ENCODE data around the gene TLK1.

TLK1 gene

DNA sequence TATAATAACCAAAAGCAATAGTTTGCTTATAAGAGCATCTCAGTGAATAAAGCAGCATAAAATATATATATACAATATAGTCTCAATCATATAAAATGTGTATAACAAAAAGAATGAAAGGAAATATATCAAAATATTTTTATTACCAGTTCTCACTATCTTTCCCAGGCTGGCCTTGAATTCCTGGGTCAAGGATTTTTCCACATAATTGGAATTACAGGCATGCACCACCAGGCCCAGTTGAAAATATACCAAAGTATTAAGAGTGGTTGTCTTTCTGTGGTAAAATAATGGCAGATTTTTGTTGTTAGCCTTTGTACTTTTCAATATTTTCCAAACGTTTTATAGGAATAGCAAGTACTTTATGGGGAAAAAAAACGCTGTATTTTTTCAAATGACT, 8.6 kb upstream of the TLK1 start:
- DNase-seq: no peak

DNA sequence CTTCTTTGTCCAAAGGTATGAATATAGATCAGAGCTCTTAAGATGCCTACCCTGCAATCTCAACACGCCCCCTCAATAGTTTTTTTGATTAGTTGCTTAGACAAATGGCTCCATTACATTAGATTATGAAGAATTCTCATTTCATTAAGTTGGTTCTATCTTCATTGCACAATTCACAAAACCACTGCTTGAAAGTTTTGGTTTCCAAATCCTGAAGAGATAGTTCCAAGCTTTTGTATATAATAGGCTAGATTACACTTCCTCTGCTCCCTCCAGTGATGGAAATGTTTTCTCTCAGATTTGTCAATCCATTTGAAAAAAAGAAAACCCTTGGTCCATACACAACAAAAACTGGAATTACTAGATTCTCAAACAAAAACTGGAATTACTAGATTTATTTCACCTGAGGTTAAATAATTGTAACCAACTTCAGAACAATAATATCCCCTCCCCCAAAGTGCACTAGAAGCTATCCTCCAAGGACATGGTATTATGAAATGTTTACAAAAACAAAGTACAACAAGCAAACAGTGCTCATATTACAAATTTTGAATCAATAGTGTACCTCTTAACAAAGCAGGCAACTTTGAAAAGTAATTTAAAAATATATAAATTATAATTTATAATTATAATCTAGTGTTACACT, 6.8 kb upstream of the TLK1 start:
- no peak for DNase-seq

DNA sequence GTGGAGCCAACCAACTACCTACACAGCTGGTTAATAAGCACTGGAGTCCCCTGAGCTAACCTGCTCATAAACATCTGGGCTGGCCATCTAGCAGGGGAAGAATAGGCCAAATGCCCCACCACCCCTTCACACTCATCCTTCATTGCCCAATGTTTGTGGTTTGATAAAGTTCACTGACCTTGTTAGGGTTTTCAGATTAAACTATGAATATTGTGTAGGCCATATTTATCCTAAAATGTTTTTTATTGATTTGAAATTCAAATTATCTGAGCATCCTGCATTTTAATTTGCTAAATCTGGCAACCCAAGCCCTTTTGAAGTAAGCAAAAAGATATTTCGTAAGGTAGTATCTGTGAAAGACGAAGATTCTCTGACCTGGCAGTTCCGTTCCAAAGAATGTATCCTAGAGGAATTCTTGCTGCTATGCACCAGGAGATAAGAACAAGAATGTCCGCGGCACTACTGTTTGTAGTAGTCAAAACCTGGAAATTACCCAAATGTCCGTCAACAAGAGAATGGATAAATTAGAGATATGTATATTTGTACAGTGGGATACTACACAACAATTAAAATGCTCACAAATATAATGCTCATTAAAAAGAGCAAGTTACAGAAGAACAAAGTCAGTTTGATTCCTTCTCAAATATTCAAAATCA, 5.8 kb upstream of the TLK1 start:
- no peak for DNase-seq

DNA sequence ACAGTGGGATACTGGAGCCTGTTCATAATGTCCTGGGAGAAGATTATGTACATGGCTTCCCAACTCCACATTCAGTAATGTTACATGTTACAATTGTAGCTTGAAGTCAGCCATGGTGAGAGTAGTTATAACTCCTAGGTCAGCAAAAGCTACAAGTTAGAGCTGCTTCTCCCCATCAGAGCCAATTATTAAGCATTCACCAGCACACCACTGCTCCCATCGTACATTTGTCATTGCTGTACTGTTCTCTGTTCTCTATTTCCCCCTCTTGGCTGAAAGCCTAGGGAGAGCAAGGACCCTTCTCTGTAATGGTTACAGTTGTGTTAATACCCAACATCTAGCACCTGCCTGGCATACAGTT, 5.3 kb upstream of the TLK1 start:
- DNase-seq: no peak

DNA sequence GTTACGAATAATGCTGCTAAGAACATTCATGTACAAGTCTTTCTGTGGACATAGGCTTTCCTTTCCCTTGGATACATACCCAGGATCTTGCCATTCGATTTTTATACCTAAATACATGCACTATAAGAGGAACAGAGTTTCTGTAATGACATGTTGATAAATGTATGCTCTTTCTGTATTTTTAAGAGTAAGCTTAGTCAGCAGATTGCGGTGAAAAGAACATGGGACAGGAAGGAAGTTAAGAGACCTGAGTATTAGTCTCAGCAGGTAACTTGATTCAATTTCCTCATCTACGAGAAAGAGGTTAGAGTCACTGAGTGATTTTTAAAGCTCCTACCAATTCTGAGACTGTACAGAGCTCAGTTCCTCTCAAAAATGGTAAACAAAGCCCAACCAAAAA, 2.6 kb upstream of the TLK1 start:
- peak; percentile 57 for DNase-seq

DNA sequence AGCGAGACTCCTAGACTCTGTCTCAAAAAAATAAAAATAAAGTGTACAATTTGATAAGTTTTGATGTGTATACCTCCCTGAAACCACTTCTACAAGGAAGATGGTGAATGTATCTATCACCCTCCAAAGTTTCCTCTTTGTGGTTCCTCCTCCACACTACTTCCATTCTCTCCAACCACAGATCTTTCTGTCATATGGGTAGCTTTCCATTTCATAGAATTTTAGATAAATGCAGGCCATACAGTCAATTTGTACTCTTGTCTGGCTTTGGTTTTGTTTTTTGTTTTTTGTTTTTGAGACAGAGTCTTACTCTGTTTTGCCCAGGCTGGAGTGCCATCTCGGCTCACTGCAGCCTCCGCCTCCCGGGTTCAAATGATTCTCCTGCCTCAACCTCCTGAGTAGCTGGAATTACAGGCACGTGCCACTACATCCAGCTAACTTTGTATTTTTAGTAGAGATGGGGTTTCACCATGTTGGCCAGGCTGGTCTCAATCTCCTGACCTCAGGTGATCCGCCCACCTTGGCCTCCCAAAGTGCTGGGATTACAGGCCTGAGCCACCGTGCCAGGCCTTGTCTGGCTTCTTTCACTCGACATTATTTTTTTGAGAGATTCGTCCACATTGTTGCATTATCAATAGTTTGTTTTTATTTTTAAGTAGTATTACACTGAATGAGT, 2.0 kb upstream of the TLK1 start:
- peak; percentile 41 for DNase-seq

DNA sequence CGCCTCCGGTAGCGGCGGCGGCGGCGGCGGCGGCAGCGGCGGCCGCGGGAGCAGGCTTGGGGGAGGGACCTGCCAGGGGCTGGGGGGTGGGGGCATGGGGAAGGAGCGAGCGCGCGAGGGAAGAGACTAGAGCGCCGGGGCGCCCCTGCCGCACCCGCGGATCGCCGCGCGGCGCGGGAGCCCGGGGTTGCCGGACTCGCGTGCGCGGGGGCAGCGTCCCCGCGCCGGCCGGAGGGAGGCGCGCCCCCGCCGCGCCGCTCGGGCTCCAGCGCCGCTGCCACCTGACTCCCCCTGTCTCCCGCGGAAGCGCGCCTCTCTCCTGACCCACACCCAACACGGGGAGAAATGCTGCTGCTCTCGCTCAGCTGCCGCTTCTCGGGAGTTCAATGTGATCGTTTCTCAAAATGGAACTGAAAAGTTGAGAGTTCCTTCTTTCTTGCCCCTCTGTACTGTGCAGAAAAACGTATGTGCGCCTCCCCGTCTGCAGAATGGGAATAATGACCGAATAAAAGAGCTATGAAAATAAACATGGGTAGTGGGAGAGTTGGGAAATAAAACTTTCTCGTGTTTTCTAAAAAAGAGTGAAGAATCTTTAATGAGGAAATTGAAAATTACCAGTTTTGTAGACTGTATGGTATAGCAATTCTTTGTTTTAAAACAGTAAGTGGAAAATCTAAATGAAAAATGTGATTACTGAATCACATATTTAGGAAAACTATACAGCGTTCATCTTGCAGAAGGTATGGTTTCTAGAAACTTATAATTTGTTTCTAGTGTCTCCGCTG, 455 bp upstream of the TLK1 start:
- peak; percentile 81 for DNase-seq

DNA sequence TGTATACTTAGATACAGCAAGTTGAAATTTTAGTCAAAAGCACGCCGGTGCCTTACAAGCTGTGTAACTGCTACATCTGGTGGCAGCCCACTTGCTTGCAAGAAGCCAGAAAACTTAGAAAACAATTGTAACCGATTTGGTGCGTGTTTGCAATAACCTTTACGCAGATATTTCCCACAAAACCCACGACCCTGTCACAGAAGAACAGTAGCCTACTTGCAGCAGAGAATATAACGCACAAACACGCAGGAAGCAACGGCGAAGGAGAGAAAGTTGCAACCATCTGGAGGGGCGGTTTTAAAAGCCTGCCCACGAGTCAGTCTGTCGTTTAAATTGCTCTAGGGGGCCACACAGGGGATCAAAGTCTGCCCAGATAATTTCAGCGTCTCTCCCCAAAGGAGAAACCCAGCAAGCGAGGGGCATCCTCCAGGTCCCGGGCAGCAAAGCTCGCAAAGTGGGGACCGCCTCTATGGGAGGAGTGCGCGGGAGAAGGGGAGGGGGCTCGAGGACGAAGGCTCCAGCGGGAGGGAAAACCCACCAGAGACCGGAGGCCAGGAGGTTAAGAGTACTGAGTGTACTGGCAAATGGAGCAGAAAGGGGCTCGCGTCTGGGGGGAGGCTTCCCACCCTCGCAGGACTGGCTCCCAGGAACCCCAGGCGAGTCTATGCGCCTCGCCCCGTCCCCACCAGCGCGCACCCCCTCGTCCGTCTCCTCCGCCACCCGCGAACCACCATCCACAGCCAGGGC, 1.1 kb downstream of the TLK1 start:
- DNase-seq: peak; percentile 65

DNA sequence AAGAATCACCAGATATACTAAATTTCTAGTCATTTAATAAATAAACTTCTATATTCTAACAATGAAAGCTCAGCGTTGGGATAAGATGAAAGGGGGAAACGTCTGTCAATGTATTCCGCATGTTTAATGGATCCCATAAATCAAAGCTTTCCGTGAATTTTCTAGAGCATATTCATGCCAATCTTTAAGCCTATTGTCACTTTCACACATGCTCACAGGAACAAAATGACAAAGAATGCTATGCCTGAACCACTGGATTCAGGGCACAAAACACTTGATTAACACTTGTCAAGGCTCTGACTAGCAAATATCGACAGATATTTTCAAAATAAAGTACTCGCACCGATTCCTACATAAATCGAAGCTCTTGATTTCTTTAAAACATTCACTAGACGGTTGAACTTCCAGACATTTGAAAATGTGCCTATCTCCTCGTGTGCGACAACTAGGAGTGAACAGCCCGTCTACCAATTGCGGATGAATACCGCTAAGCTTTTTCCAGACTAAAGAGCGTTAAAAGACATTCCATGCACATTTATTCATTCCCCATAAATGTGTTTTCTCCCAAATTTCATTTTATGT, 1.8 kb downstream of the TLK1 start:
- DNase-seq: no peak

DNA sequence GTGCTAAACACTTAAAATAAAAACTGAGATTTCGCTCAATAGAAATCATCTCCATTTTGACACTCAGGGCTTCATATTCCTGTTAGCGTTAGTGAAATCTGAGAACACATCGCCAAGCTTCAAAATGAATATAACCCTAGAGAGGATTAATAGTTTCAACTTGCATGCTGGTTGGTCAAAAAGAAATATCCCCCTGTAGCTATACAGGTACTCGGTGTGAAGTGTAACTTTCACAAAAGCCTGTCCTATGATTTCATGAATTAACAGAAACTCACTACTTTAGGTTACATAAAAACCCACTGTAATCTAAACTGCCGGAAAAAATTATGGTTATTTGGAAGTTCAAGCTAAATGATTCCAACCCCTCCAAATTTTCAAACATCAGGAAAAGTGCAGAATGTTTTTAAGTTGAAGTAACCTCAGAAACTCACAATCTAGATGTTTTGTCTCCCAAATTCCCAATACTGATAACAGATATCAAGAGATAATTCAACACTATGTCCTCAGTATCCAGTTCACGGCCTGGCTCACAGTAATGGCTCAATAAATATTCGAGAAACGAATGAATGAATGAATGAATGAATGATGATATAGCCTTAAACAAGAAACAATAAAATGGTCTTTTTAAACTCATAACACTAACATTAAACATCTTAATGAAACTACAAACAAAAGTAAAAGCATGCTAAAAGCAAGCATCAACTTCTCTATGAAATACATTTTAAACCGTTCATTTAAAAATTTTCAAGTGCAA, 2.5 kb downstream of the TLK1 start:
- DNase-seq: no peak

DNA sequence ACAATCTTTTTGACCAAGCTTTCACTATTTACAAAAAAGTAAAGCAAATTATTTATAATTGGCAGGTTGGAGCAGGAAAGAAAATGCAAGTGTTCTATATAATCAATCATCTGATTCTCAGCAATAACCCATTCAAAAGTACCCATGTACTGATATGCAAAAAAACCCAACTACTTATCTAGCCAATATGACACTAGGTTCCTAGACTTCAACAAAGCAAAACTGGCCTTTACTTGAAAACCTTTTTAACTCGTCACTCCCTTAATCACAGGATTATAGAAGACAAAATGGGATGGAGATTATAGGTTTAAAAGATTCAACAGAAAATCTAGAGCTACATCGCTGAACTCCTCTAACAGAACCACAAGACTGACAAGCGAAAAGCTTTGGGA, 3.6 kb downstream of the TLK1 start:
- no peak for DNase-seq

DNA sequence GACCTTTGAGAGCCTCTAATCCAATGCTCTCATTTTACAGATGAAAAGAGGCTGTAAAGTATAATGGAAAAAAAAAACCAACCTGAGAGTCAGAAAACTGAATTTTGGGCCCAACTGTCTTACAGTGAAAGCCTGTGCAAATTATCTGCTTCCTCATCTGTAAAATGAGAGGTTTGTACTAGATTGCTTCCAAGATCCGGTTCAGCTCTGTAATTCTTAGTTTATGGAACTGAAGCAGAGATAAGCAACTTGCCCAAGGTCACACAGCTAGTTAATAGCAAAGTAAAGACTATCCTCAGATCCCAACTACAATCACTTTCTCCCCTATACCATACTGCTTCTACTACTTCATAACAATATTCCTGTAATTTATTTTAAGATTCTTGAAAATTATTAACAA, 6.3 kb downstream of the TLK1 start:
- no peak for DNase-seq

DNA sequence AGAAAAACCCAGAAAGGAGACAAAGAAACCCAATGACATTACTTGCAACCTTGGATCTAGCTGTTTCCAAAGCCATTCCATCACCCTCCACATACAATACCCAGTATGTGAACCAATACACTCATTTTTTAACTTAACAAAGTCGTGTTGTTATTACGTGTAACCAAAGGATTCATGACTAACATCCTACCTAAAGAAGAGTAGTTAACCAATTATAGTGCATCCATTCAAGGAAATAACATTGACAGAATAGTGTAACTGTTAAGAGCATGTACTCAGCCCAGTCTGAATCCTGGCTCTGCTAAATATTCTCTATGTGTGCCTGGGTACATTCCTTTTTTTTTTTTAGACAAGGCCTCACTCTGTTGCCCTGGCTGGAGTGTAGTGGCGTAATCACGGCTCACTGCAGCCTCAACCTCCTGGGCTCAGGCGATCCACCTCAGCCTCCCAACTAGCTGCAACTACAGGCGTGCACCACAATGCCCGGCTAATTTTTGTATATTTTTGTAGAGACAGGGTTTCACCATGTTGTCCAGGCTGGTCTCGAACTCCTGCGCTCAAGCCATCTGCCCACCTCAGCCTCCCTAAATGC, 9.9 kb downstream of the TLK1 start:
- DNase-seq: no peak

DNA sequence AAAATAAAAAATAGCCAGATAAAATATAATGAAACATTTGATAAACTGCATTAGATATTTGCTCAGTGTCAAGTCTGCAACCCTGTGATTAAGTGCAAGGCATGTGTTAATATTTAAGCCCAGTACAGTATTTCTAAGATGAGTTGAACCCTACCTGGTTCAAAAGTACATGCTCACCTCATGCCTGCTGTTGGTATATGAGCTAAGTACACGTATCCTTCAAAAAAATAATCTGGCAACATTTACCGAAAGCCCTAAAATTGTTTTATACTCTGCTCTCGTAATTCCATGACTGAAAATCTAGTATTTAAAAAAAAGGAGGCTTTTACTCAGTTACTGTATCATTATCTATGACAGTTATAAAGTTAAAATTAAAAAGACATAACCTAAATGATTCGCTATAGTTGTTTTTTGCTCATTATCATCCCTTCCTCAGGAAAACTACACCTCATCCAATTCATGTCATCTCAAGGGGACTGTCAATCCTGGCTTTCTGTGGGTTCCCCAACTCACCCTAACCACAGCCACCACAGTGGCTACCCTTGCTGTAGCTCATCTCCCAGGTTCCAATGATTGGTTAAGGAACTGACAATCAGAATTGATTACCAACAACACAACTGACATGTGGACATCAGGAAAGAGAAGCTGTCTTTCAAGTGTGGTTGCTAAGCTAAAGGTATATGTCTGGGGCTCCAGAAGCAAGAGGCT, 10.6 kb downstream of the TLK1 start:
- DNase-seq: no peak

DNA sequence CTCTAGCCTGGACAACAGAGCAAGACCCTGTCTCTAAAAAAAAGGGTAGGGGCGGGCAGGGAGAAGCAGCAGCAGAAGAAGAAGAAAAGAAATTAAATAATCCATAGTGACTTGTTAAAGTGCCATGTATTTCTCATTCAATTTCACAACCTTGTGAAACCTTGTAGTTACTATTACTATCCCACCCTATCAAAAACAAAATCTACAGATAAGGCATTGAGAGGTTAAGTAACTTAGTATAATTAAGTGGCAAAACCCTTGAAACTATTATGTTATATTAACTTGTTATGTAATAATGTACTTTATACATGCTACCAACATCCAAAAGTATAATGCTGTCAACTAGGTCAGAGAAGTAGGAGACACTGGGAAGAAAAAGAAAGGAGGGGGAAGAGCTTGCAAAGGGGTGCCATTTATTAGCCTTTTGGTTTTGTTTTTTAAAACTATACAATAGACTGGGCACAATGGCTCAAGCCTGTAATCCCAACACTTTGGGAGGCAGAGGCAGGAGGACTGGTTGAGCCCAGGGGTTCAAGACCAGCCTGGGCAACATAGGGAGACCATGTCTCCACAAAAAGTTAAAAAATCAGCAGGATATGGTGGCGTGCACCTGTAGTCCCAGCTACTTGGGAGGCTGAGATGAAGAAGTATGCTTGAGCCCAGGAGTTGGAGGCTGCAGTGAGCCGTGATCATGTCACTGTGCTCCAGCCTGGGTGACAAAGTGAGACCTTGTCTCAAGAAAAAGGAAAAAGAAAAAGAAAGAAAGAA, 11.3 kb downstream of the TLK1 start:
- DNase-seq: no peak

DNA sequence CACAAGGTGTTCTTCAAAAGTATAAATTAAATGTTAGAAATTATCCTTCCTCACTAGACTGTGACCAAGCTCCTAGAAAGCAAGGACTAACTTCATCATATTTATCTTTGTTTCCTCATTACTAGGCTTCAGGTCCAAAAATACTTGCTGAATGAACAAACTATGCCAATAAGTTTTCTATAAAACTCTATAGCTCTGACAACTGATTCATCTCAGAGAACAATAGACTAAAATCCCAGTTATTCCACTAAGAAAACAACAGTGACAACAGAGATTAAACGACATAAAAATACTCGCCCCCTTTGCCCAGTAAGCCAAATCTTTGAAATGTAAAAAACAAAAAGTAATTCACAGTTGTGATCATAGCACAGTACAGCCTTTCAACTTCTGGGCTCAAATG, 13.6 kb downstream of the TLK1 start:
- no peak for DNase-seq

DNA sequence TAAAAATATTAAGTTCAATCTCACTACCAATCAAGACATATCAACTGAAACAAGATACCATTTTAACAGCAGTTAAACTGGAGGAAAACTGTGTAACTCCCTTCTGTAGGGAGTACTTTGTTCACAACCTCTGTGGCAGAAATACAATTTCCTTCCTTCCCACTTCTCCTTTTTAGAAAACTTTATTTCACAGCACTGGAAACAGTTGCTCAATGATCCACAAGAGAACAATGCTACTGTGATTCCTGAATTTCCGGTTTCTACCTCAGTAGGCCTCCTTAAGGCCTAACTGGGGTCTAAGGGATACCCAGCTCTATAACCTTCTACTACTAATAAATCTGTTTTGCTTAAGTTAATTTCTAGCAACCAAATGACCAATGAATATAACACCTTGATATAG, 14.1 kb downstream of the TLK1 start:
- no peak for DNase-seq

DNA sequence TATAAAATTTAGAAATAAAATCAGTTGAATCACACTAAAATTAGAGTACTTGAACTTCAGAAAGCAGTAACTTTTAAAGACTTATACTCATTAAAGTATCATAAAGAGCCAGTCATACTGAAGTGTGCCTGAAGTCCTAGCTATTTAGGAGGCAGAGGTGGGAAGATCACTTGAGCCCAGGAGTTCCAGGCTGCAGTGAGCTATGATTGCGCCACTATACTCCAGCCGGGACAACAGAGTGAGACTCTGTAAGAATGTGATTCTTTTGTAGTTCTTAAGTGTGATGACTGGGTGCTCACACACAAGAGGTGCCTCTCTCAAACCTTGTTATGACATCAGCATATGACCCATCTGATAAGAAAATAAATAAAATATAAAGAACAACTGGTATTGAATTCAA, 14.6 kb downstream of the TLK1 start:
- DNase-seq: no peak

DNA sequence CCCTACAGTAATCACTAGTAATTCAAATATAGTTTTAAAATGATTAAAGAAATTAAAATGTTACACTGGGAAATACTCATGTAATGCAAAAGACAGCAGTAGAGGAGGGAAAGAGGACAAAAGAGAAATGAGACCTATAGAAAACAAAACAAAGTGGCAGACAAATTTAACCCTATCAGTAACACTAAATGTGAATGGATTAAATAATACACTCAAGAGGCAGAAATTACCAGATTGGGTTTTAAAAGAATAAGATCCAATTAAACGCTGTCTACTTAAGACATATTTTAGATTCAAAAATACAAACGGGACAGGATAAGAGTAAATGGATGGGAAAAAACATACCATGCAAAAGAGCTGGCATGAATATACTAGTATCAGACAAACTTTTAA, 17.0 kb downstream of the TLK1 start:
- DNase-seq: no peak

DNA sequence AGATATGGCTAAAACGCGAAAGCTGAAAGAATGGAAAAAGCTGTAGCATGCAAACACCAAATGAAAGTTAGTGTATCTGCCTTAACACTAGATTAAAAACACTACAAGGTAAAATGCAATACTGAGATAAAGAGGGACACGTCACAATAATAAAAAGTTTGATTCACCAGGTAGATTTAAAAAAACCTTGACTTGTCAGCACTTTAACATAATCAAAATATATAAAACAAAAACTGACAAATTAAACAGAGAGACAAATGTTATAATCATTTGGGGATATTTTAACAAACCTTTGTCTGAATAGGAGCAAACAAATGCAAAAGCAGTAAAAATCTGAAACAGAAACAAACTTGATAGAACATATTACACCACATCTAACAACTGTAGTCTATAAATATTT, 18.3 kb downstream of the TLK1 start:
- no peak for DNase-seq
